NCI-H345 (cell line): ENCODE data around the gene CIB4.

Experiments
- DNase-seq: peaks from one replicate; lab custom pipeline; 2025; lab: John Stamatoyannopoulos, UW

The CIB4 gene

GRCh38 chr2:26581991-26582842, 58.9 kb downstream of the CIB4 start:
- DNase-seq = no peak

- no peak for DNase-seq
Observed at GRCh38 chr2:26581266-26581990, 59.7 kb downstream of the CIB4 start.

DNA sequence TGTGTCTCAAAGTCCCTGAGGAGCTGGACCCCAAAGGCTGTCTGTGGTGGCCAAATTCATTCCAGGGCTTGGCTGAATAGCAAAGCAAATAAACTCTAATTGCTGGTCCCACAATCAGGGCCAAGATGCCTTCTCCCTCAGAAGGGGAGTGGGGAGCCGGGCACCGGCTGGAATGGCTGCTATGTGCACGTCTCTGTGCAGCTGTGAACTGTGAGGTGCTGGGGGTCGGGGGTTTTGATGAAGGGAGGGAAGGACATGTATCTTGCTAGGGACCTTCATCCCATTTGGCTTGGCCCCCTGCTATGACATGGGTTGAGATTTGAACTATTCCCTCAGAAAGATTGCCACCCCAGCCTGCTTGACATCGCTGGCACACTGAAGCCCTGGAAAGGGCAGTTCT, 60.4 kb downstream of the CIB4 start:
- no peak for DNase-seq

DNA sequence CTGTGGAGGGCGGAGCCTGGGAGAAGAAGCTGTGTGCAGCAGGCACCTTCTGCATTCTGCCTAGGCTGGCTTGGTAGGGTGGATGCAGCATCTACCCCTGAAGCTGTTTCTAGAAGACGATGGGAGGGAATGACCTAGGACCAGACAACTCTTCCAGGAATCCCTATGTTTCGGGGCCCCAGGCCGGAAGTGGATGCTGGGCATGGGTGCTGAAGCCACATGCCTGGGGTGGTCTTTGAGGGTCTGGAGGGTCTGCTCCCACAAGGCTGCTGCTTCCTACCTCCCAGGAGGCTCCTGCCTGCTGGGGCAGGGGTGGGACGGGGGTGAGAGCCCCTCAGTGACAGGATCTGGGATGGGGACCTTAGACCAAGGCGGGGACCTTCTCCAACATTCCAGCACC, 61.0 kb downstream of the CIB4 start:
- DNase-seq = no peak

DNA sequence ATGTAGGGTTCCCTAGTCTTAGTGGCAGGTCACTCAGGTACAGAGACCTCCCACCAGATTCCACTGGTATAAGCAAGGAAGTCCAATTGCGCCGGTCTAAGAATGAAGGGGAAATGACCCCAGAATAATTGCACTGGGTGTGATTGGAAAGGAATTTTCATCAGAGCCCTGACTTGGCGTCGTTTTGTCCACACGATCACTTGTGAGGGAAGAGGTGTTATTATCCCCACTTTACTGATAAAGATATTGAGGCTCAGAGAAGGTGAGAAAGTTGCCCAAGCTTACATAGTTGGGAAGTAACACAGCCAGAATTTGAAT, 61.5 kb downstream of the CIB4 start:
- DNase-seq = no peak

DNA sequence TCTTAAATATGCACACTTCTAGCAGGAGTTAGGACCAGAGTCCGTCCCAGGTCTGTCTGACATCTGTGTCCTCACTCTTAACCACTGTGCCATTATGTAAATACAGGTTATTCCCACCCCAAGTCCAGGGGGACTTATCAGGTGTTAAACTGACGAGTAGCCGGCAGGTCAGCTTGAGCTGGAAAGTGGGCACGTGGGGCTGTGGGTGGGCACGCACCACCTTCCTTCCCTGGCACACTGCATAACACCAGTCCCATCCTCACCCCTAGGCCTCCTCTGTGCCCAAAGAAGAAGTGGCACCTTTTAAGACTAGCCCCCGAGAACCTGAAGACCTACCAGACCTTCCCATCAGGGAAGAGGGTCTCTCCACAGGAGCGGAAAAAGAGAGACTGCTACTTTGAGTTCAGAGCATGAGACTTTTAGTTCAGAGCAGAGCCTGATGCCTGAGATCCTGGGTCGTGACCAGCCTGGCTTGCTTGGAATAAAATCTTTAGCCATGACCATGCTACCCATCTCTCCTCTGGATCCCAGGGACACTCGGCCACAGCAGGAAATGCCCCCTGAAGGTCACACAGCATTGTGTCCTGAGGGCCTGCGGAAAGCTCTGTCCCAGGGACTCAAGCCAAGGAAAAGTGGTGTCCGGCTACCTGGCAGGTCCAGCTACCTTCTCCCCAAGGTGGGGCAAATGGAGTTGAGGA, 62.0 kb downstream of the CIB4 start:
- DNase-seq = no peak

DNA sequence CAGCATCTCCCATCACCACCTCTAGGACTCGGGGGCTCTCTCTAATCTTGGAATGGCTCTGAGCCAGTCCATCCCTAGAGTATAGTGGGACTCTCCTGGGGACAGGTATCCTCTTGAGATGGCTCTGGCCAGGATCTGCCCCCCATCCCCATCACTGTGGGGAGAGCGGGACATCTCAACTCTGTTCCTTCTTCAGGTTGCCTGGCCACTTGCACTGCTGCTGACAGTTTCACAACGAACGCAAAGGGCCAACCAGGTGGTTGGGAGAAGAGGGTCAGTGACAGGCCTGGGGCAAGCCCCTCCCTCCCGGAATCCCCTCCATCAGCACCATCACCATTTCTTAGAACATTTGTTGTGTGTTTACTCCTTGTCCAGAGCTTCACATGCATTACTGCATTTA, 62.6 kb downstream of the CIB4 start:
- DNase-seq = no peak

- no peak for DNase-seq
Observed at GRCh38 chr2:26578113-26578458, 63.1 kb downstream of the CIB4 start.

DNA sequence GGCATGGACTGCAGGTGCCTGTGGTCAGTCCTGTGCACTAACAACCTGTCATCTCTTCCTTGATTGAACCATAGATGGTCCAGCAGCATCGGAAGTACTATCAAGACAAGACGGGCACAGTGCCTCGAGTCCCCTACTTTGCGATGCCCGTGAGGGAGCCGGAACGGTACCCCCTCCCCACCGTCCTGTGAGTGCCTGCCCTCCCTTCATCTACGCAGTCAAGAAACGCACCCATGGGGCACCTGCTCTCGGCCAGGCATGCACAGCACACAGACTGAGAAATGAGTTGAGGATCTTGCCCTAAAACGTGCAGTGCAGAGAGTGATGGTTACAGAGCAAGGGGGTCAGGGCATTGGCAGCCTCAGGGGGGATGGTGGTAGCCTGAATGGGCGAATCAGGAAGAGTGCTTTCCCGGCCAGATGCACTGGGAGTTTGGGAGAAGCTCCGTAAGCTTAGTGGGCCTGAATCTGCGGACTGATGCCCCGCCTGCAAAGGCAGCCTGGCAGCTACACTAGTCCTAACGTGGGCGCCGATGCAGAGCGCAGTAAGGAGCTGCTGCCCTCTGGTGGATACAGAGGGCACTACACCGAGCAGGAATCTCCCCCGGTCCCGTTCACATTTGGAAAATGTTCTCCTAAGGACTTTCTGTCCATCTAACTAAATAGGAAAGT, 63.6 kb downstream of the CIB4 start:
- peak; percentile 85 for DNase-seq

GRCh38 chr2:26576565-26577441, 64.4 kb downstream of the CIB4 start:
- DNase-seq = peak; percentile 94

GRCh38 chr2:26575836-26576564, 65.2 kb downstream of the CIB4 start:
- no peak for DNase-seq

- no peak for DNase-seq
Observed at GRCh38 chr2:26574900-26575560, 66.1 kb downstream of the CIB4 start.

GRCh38 chr2:26574066-26574899, 66.9 kb downstream of the CIB4 start:
- DNase-seq = no peak

- no peak for DNase-seq
Observed at GRCh38 chr2:26573241-26573925, 67.8 kb downstream of the CIB4 start.

- DNase-seq = no peak
Observed at GRCh38 chr2:26572591-26572990, 68.6 kb downstream of the CIB4 start.

- no peak for DNase-seq
Observed at GRCh38 chr2:26571316-26571715, 69.8 kb downstream of the CIB4 start.

GRCh38 chr2:26570083-26570430, 71.1 kb downstream of the CIB4 start:
- DNase-seq = no peak

GRCh38 chr2:26569216-26570082, 71.7 kb downstream of the CIB4 start:
- no peak for DNase-seq
